ENCODE data around the gene SPOP.

SPOP gene

GRCh38 chr17:49613182-49613800 is 64.6 kb downstream of the SPOP start:
- H3K27ac ChIP-seq, result no peak overlapping the region
- TF ChIP-seq CTCF (IDR thresholded peaks at IDR 0.05) (no peak), ZFX (IDR thresholded peaks at IDR 0.05; ENCODE audit: borderline replicate concordance) (no peak)

GRCh38 chr17:49612726-49613125 is 65.2 kb downstream of the SPOP start:
- H3K27ac ChIP-seq, result no peak overlapping the region
- TF ChIP-seq CTCF (IDR thresholded peaks at IDR 0.05) (no peak), ZFX (IDR thresholded peaks at IDR 0.05; ENCODE audit: borderline replicate concordance) (no peak)

- H3K27ac ChIP-seq, result no peak overlapping the region
- no peak for TF ChIP-seq ZFX (IDR thresholded peaks at IDR 0.05; ENCODE audit: borderline replicate concordance)
- TF ChIP-seq CTCF (IDR thresholded peaks at IDR 0.05), result no peak
Observed at GRCh38 chr17:49610883-49611584, 66.9 kb downstream of the SPOP start.

- TF ChIP-seq CTCF (IDR thresholded peaks at IDR 0.05), result no peak
- no peak for TF ChIP-seq ZFX (IDR thresholded peaks at IDR 0.05; ENCODE audit: borderline replicate concordance)
- H3K27ac ChIP-seq, result no peak overlapping the region
Observed at GRCh38 chr17:49604314-49604869, 73.5 kb downstream of the SPOP start.

GRCh38 chr17:49603720-49604119 is 74.2 kb downstream of the SPOP start:
- no peak for TF ChIP-seq ZFX (IDR thresholded peaks at IDR 0.05; ENCODE audit: borderline replicate concordance)
- TF ChIP-seq CTCF (IDR thresholded peaks at IDR 0.05), result no peak
- H3K27ac ChIP-seq, result no peak overlapping the region

GRCh38 chr17:49603238-49603637 is 74.7 kb downstream of the SPOP start:
- TF ChIP-seq CTCF (IDR thresholded peaks at IDR 0.05), result no peak
- no peak for TF ChIP-seq ZFX (IDR thresholded peaks at IDR 0.05; ENCODE audit: borderline replicate concordance)
- H3K27ac ChIP-seq, result no peak overlapping the region

- TF ChIP-seq ZFX (IDR thresholded peaks at IDR 0.05; ENCODE audit: borderline replicate concordance) (no peak), CTCF (IDR thresholded peaks at IDR 0.05) (no peak)
- H3K27ac ChIP-seq, result no peak overlapping the region
Observed at GRCh38 chr17:49602783-49603182, 75.1 kb downstream of the SPOP start.
